ENCODE results near the gene OSBPL2. TPM values are rescaled to one million over a fixed set of nuclear protein-coding genes. Genes with fewer than 3 reads are reported as not detected.
A peak's percentile ranks its signal among the peaks of the same experiment; 100 is the strongest.

OSBPL2 gene
- total RNA-seq, 1 donor from 2014 or later: 26.6 TPM

- Histone ChIP-seq H3K36me3 (ENCODE audit: control insufficient read depth in 3 of 3, insufficient read depth in 3 of 3, low read length in 3 of 3) (peaks cover 48 to 55% (median 53%) of the 10 kb centered on the region in 3 donors), H3K4me1 (ENCODE audit: control insufficient read depth in 3 of 3, insufficient read depth in 3 of 3, low read length in 3 of 3) (peaks cover 51 to 62% (median 53%) of the 10 kb centered on the region in 3 donors), H3K27ac (ENCODE audit: low read depth, low read length) (peak overlapping the region; percentile 41), H3K27me3 (ENCODE audit: control insufficient read depth in 3 of 3, insufficient read depth in 3 of 3, low read length in 3 of 3) (no peaks in the 10 kb centered on the region), H3K9me3 (ENCODE audit: control insufficient read depth in 3 of 3, low read length in 3 of 3) (no peaks in the 10 kb centered on the region), H3K9ac (ENCODE audit: low read depth in 1 of 3, low read length in 3 of 3) (peak overlapping the region in 1 of 3 donors; percentile 66), H3K4me3 (ENCODE audit: low read length in 3 of 3) (peak overlapping the region in 2 of 3 donors; percentile 13 to 14)
Measured at GRCh38 chr20:62308102-62308822, 69.9 kb downstream of the OSBPL2 start.

DNA sequence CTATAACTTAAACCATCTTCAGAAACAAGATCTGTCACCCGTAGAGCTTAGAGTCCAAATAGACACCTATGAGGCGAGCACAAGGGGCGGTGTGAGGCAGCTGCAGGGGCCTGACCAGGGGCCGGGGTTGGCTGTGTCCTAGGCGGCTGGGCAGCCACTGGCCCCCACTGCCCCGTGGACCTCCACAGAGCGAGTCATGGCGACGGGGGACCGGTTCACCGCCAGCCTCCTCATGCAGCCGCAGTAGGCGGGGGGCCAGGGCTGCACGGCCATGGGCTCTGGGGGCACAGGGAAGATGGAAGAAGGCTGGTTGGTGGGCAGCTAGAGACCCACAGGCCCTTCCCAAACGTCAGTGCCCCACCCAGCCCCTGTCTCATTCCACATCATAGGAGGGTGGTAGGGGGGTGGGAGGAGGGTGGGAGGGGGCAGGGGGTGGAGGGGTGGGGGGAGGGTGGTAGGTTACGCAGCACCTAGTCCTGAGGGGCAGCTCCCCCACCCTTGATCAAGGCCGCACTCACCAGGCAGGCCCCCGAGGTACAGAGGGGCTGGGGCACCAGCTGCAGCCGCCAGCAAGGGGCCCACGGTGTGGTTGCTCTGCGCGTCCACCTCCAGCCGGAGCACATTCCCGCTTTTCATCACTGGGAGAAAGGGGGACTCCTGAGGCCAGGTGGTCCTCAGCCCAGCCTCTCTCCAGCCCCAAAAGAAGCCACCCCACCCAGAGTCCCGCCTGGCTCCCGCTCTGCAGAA lies 71.0 kb downstream of the OSBPL2 start:
- Histone ChIP-seq H3K4me3 (ENCODE audit: low read length in 3 of 3) (no peak overlapping the region), H3K9ac (ENCODE audit: low read depth in 1 of 3, low read length in 3 of 3) (peak overlapping the region in 1 of 3 donors; percentile 61), H3K27ac (ENCODE audit: low read depth, low read length) (no peak overlapping the region), H3K9me3 (ENCODE audit: control insufficient read depth in 3 of 3, low read length in 3 of 3) (no peaks in the 10 kb centered on the region), H3K4me1 (ENCODE audit: control insufficient read depth in 3 of 3, insufficient read depth in 3 of 3, low read length in 3 of 3) (peaks cover 41 to 51% (median 43%) of the 10 kb centered on the region in 3 donors), H3K27me3 (ENCODE audit: control insufficient read depth in 3 of 3, insufficient read depth in 3 of 3, low read length in 3 of 3) (no peaks in the 10 kb centered on the region), H3K36me3 (ENCODE audit: control insufficient read depth in 3 of 3, insufficient read depth in 3 of 3, low read length in 3 of 3) (peaks cover 45 to 51% (median 51%) of the 10 kb centered on the region in 3 donors)

GRCh38 chr20:62309947-62310756 lies 71.8 kb downstream of the OSBPL2 start:
- Histone ChIP-seq H3K4me1 (ENCODE audit: control insufficient read depth in 3 of 3, insufficient read depth in 3 of 3, low read length in 3 of 3) (peaks cover 33 to 43% (median 35%) of the 10 kb centered on the region in 3 donors), H3K36me3 (ENCODE audit: control insufficient read depth in 3 of 3, insufficient read depth in 3 of 3, low read length in 3 of 3) (peaks cover 37 to 44% (median 43%) of the 10 kb centered on the region in 3 donors), H3K27ac (ENCODE audit: low read depth, low read length) (no peak overlapping the region), H3K4me3 (ENCODE audit: low read length in 3 of 3) (no peak overlapping the region), H3K9ac (ENCODE audit: low read depth in 1 of 3, low read length in 3 of 3) (no peak overlapping the region), H3K9me3 (ENCODE audit: control insufficient read depth in 3 of 3, low read length in 3 of 3) (no peaks in the 10 kb centered on the region), H3K27me3 (ENCODE audit: control insufficient read depth in 3 of 3, insufficient read depth in 3 of 3, low read length in 3 of 3) (no peaks in the 10 kb centered on the region)

DNA sequence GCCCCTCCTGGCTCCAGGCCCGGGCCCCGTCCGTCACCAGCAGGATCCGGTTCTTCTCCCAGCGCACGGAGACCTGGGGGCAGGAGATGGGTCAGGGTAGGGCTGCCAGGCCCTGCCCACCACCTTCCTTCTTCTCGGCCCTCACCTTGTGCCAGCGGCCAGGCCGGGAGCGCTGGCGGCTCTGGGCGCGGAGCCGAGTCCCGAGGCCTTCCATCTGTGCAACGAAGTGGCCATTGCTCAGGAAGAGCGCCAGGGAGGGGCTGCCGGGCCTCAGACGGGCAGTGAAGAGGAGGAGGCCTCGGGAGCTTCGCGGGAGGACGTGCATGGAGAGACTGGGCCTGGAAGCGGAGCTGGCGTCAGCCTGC lies 72.4 kb downstream of the OSBPL2 start:
- H3K9ac ChIP-seq (ENCODE audit: low read depth in 1 of 3, low read length in 3 of 3): no peak overlapping the region
- no peak overlapping the region for H3K4me3 ChIP-seq (ENCODE audit: low read length in 3 of 3)
- H3K27me3 ChIP-seq (ENCODE audit: control insufficient read depth in 3 of 3, insufficient read depth in 3 of 3, low read length in 3 of 3): no peaks in the 10 kb centered on the region
- H3K36me3 ChIP-seq (ENCODE audit: control insufficient read depth in 3 of 3, insufficient read depth in 3 of 3, low read length in 3 of 3): peaks cover 34 to 43% (median 40%) of the 10 kb centered on the region in 3 donors
- H3K27ac ChIP-seq (ENCODE audit: low read depth, low read length): no peak overlapping the region
- peaks cover 27 to 37% (median 30%) of the 10 kb centered on the region in 3 donors for H3K4me1 ChIP-seq (ENCODE audit: control insufficient read depth in 3 of 3, insufficient read depth in 3 of 3, low read length in 3 of 3)
- H3K9me3 ChIP-seq (ENCODE audit: control insufficient read depth in 3 of 3, low read length in 3 of 3): no peaks in the 10 kb centered on the region

GRCh38 chr20:62311150-62311549 lies 72.8 kb downstream of the OSBPL2 start:
- H3K9me3 ChIP-seq (ENCODE audit: control insufficient read depth in 3 of 3, low read length in 3 of 3): no peaks in the 10 kb centered on the region
- H3K4me3 ChIP-seq (ENCODE audit: low read length in 3 of 3): no peak overlapping the region
- H3K36me3 ChIP-seq (ENCODE audit: control insufficient read depth in 3 of 3, insufficient read depth in 3 of 3, low read length in 3 of 3): peaks cover 33 to 43% (median 38%) of the 10 kb centered on the region in 3 donors
- no peak overlapping the region for H3K9ac ChIP-seq (ENCODE audit: low read depth in 1 of 3, low read length in 3 of 3)
- no peak overlapping the region for H3K27ac ChIP-seq (ENCODE audit: low read depth, low read length)
- peaks cover 25 to 33% (median 25%) of the 10 kb centered on the region in 3 donors for H3K4me1 ChIP-seq (ENCODE audit: control insufficient read depth in 3 of 3, insufficient read depth in 3 of 3, low read length in 3 of 3)
- H3K27me3 ChIP-seq (ENCODE audit: control insufficient read depth in 3 of 3, insufficient read depth in 3 of 3, low read length in 3 of 3): no peaks in the 10 kb centered on the region

- H3K36me3 ChIP-seq (ENCODE audit: control insufficient read depth in 3 of 3, insufficient read depth in 3 of 3, low read length in 3 of 3): peaks cover 28 to 40% (median 32%) of the 10 kb centered on the region in 3 donors
- H3K27ac ChIP-seq (ENCODE audit: low read depth, low read length): no peak overlapping the region
- no peaks in the 10 kb centered on the region for H3K27me3 ChIP-seq (ENCODE audit: control insufficient read depth in 3 of 3, insufficient read depth in 3 of 3, low read length in 3 of 3)
- H3K9ac ChIP-seq (ENCODE audit: low read depth in 1 of 3, low read length in 3 of 3): no peak overlapping the region
- no peak overlapping the region for H3K4me3 ChIP-seq (ENCODE audit: low read length in 3 of 3)
- peaks cover 18 to 24% (median 21%) of the 10 kb centered on the region in 3 donors for H3K4me1 ChIP-seq (ENCODE audit: control insufficient read depth in 3 of 3, insufficient read depth in 3 of 3, low read length in 3 of 3)
- H3K9me3 ChIP-seq (ENCODE audit: control insufficient read depth in 3 of 3, low read length in 3 of 3): no peaks in the 10 kb centered on the region
Measured at GRCh38 chr20:62311832-62312661, 73.7 kb downstream of the OSBPL2 start.

- Histone ChIP-seq H3K9ac (ENCODE audit: low read depth in 1 of 3, low read length in 3 of 3) (no peak overlapping the region), H3K4me3 (ENCODE audit: low read length in 3 of 3) (no peak overlapping the region), H3K27me3 (ENCODE audit: control insufficient read depth in 3 of 3, insufficient read depth in 3 of 3, low read length in 3 of 3) (no peaks in the 10 kb centered on the region), H3K27ac (ENCODE audit: low read depth, low read length) (no peak overlapping the region), H3K9me3 (ENCODE audit: control insufficient read depth in 3 of 3, low read length in 3 of 3) (no peaks in the 10 kb centered on the region), H3K4me1 (ENCODE audit: control insufficient read depth in 3 of 3, insufficient read depth in 3 of 3, low read length in 3 of 3) (peaks cover 13 to 19% (median 15%) of the 10 kb centered on the region in 3 donors), H3K36me3 (ENCODE audit: control insufficient read depth in 3 of 3, insufficient read depth in 3 of 3, low read length in 3 of 3) (peaks cover 28 to 37% (median 31%) of the 10 kb centered on the region in 3 donors)
Measured at GRCh38 chr20:62312662-62312977, 74.3 kb downstream of the OSBPL2 start.

- Histone ChIP-seq H3K27ac (ENCODE audit: low read depth, low read length) (no peak overlapping the region), H3K27me3 (ENCODE audit: control insufficient read depth in 3 of 3, insufficient read depth in 3 of 3, low read length in 3 of 3) (no peaks in the 10 kb centered on the region), H3K9ac (ENCODE audit: low read depth in 1 of 3, low read length in 3 of 3) (no peak overlapping the region), H3K4me1 (ENCODE audit: control insufficient read depth in 3 of 3, insufficient read depth in 3 of 3, low read length in 3 of 3) (peaks cover 9 to 15% (median 11%) of the 10 kb centered on the region in 3 donors), H3K36me3 (ENCODE audit: control insufficient read depth in 3 of 3, insufficient read depth in 3 of 3, low read length in 3 of 3) (peaks cover 24 to 34% (median 27%) of the 10 kb centered on the region in 3 donors), H3K4me3 (ENCODE audit: low read length in 3 of 3) (no peak overlapping the region), H3K9me3 (ENCODE audit: control insufficient read depth in 3 of 3, low read length in 3 of 3) (no peaks in the 10 kb centered on the region)
Measured at GRCh38 chr20:62313021-62313420, 74.7 kb downstream of the OSBPL2 start.

Data from skeletal muscle tissue (tissue), 4 donors.